Mammary epithelial cell (primary cell): ENCODE data around the gene GARNL3.

ENCODE experiments used
- CTCF ChIP-seq, 2 donors: IDR thresholded peaks in 1 of 2; conservative IDR thresholded peaks in 1 of 2; 2 replicates each; pipeline ENCODE4 v1.5.1; 2011 to 2012; ENCODE audit warnings: inconsistent platforms in 2 of 2, low read length in 2 of 2, mild to moderate bottlenecking in 2 of 2, control low read depth in 1 of 2, low read depth in 1 of 2; ENCODE audit not compliant: insufficient read depth in 1 of 2; ENCODE audit errors: extremely low read depth in 1 of 2
- EZH2 ChIP-seq: IDR thresholded peaks from 2 replicates; pipeline ENCODE4 v1.6.1; 2012; ENCODE audit warnings: low read length, inconsistent platforms, borderline replicate concordance

GRCh38 chr9:127362829-127363228, 98.3 kb downstream of the GARNL3 start:
- TF ChIP-seq CTCF (conservative IDR thresholded peaks at IDR 0.05 in 1 of 2, IDR thresholded peaks at IDR 0.05 in 1 of 2; ENCODE audit: extremely low read depth in 1 of 2, insufficient read depth in 1 of 2, low read depth in 1 of 2, low read length in 2 of 2) (no peak), EZH2 (no peak)
